Ectodermal cell (in vitro differentiated cells): ENCODE results near the gene KCNQ2. TPM values are rescaled to one million over a fixed set of nuclear protein-coding genes. Genes with fewer than 3 reads are reported as not detected.

Source experiments
- H3K27ac ChIP-seq: 2 replicates; pipeline ENCODE4 v1.7.0; 2013; ENCODE audit warnings: mild to moderate bottlenecking, low read depth, low read length; ENCODE audit not compliant: insufficient read depth, poor library complexity, severe bottlenecking
- H3K27me3 ChIP-seq: 2 replicates; pipeline ENCODE4 v1.7.0; 2013; ENCODE audit warnings: mild to moderate bottlenecking, low read length; ENCODE audit not compliant: insufficient read depth, control insufficient read depth, poor library complexity, severe bottlenecking
- H3K36me3 ChIP-seq: one replicate; pipeline ENCODE4 v1.7.0; 2013; ENCODE audit warnings: low read length; ENCODE audit not compliant: control insufficient read depth, insufficient read depth
- H3K4me1 ChIP-seq: one replicate; pipeline ENCODE4 v1.7.0; 2013; ENCODE audit warnings: low read length; ENCODE audit not compliant: control insufficient read depth, insufficient read depth
- H3K4me3 ChIP-seq: 2 replicates; pipeline ENCODE4 v1.7.0; 2013; ENCODE audit warnings: low read depth, low read length, control low read depth; ENCODE audit not compliant: insufficient read depth
- H3K9me3 ChIP-seq: 2 replicates; pipeline ENCODE4 v1.7.0; 2013; ENCODE audit warnings: mild to moderate bottlenecking, low read length, moderate library complexity; ENCODE audit not compliant: control insufficient read depth
- WGBS, 2 experiments: methylation state at CpG; one replicate each; pipeline ENCODE4 v1.1.7; 2013; ENCODE audit warnings: missing lambda C conversion rate in 2 of 2; 5-methylcytosine and 5-hydroxymethylcytosine counted together
- polyA plus RNA-seq, 4 experiments: library from polyadenylated mRNA; stranded (reverse); fragments of 50-300 nt; gene quantifications; one replicate each; pipeline ENCODE4 v1.2.3, GENCODE V29; 2013

Gene KCNQ2
- polyA plus RNA-seq (2013, experiment 1 of 4) = 66.7 TPM
- polyA plus RNA-seq (2013, experiment 2 of 4) = 72.6 TPM
- 62.1 TPM for polyA plus RNA-seq (2013, experiment 3 of 4)
- polyA plus RNA-seq (2013, experiment 4 of 4) = 73.5 TPM

DNA sequence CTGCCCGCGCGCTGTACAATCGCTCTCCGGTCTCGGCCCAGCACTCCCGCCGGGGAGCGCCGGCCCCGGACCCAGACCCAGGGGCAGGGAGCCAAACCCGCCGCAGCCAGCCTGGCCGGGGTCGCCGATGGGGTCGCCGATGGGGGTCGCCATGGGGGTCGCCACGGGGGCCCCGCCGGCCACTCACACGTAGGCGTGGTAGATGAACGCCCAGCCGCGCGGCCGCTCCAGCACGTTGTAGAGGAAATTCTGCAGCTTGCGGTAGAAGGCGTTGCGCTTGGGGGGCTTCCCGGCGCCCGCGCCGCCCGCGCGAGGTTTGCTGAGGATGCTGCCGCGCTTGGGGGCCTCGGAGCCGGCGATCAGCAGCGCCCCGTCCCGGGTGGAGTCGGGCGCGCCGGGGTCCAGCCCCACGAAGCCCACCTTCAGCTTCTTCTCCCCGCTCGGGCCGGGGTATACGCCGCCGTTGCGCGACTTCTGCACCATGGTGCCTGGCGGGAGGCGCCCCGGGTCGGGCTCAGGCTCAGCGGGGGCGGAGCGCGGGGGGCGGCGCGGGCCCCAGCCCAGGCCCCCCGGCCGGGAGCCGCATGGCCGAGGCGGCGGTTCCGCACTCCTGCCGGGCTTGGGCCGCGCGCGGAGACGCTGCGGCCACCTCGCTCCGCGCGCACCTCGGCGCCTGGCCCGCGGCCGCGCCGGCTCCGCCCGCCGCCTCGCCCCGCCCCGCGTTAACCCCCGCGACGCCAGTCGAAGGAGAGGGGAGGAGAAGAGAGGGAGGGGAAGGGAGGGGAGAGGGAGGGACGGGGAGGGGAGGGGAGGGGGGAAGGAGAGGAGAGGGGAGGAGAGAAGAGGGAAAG lies at the start of gene KCNQ2:
KCNQ2 (minus strand) TSS at position 675 of the 851 bp plus-strand sequence; CDS start at position 483, 192 bp downstream.
- WGBS, 2 experiments = 0 to 1% methylated on average over 104 to 107 of the region's 111 CpGs
- Histone ChIP-seq H3K9me3 (no peaks in the 10 kb centered on the region), H3K4me3 (peak within 1 kb of the TSS; percentile 71), H3K27me3 (peaks cover 44% of the 10 kb centered on the region), H3K4me1 (peaks cover 21% of the 10 kb centered on the region), H3K36me3 (no peaks in the 10 kb centered on the region), H3K27ac (no peak within 1 kb of the TSS)

GRCh38 chr20:63521602-63522001 lies 49.1 kb upstream of the KCNQ2 start:
- peak overlapping the region; percentile 76 for H3K4me3 ChIP-seq
- no peak overlapping the region for H3K27ac ChIP-seq
- peaks cover 24% of the 10 kb centered on the region for H3K27me3 ChIP-seq
- no peaks in the 10 kb centered on the region for H3K9me3 ChIP-seq
- 12% methylated on average over 20 of the region's 23 CpGs for WGBS, 2 experiments
- peaks cover 10% of the 10 kb centered on the region for H3K4me1 ChIP-seq
- H3K36me3 ChIP-seq = peaks cover 17% of the 10 kb centered on the region

GRCh38 chr20:63520934-63521601 lies 48.6 kb upstream of the KCNQ2 start:
- Histone ChIP-seq H3K4me1 (peaks cover 10% of the 10 kb centered on the region), H3K27ac (peak overlapping the region; percentile 96), H3K36me3 (peaks cover 17% of the 10 kb centered on the region), H3K27me3 (peaks cover 24% of the 10 kb centered on the region), H3K4me3 (peak overlapping the region; percentile 76), H3K9me3 (no peaks in the 10 kb centered on the region)
- WGBS, 2 experiments = 0 to 1% methylated on average over 68 of the region's 68 CpGs

DNA sequence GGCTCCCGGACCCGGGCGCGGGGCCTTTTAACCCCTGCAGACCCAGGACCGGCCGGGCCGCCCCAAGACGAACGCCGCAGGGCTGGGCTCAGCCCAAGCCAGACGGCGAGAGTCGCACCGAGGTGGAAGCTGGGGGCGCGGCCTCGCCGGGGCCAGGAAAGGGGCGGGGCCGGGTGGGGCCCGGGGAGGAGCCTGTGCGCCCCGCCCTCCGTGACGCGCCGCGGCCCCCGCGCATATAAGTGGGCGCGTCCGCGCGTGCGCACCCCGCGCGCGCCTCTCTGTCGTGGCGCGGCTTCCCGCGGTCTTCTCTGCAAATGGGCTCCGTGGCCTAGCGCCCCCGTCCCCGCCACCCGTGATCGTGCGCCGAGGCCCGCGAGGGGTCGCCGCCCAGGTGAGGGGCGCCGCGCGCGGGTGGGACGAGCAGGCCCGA lies 48.1 kb upstream of the KCNQ2 start, which contains the start of gene PPDPF:
PPDPF (plus strand) TSS at position 262 of the 430 bp plus-strand sequence. CDS start 544 bp downstream, outside the sequence.
- Histone ChIP-seq H3K27ac (peak within 1 kb of the TSS; percentile 96), H3K27me3 (peaks cover 24% of the 10 kb centered on the region), H3K4me3 (peak within 1 kb of the TSS; percentile 76), H3K9me3 (no peaks in the 10 kb centered on the region), H3K36me3 (peaks cover 17% of the 10 kb centered on the region), H3K4me1 (peaks cover 10% of the 10 kb centered on the region)
- 0% methylated on average over 64 of the region's 64 CpGs for WGBS, 2 experiments

DNA sequence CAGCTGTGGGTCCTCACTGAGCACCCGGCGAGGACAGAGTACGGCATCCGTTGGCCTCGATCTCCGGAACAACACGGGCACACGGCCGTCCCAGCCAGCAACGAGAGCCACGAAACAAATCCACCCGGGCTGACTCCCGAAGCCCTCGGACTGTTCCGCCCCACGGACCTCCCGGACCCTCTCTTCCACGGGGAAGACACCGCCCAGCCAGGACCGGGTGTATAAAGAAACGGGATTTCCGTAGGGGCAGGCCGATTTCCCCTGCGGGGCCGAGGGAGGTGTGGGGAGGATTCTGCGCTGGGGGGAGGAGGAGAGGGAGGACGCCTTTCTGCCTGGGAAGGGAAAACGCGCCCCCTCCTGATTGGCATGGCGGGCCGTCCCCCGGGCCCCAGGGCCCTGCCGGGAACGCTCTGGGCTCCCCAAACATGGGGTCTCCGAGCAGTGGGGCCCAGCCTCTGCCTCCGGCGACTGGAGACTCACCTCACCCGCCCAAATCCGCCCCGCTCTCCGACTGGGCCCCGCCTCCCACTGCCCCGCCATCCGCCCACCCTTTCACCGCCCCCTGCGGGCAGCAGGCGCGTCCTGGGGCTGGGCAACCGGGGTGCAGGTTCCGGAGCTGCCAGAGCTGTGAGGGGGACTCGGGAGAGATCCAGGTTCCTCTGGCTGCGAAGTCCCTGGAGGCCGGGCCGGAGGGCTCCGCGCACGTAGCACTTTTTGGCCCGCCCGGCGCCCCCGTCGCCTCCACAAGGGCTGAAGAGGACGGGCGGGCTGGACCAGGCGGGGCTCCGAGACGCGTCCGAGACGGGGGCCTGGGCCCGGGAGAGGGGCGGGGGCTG lies 47.4 kb upstream of the KCNQ2 start:
- Histone ChIP-seq H3K9me3 (no peaks in the 10 kb centered on the region), H3K36me3 (peaks cover 17% of the 10 kb centered on the region), H3K4me3 (peak overlapping the region; percentile 76), H3K4me1 (peaks cover 10% of the 10 kb centered on the region), H3K27ac (peak overlapping the region; percentile 96), H3K27me3 (peaks cover 24% of the 10 kb centered on the region)
- WGBS, 2 experiments = 8 to 9% methylated on average over 72 of the region's 72 CpGs

- Histone ChIP-seq H3K27me3 (peaks cover 24% of the 10 kb centered on the region), H3K36me3 (peaks cover 17% of the 10 kb centered on the region), H3K9me3 (no peaks in the 10 kb centered on the region), H3K4me3 (peak overlapping the region; percentile 76), H3K4me1 (peaks cover 10% of the 10 kb centered on the region), H3K27ac (no peak overlapping the region)
- WGBS, 2 experiments = 67 to 68% methylated on average over 32 of the region's 32 CpGs
These were observed 46.7 kb upstream of the KCNQ2 start for GRCh38 chr20:63518946-63519667.

DNA sequence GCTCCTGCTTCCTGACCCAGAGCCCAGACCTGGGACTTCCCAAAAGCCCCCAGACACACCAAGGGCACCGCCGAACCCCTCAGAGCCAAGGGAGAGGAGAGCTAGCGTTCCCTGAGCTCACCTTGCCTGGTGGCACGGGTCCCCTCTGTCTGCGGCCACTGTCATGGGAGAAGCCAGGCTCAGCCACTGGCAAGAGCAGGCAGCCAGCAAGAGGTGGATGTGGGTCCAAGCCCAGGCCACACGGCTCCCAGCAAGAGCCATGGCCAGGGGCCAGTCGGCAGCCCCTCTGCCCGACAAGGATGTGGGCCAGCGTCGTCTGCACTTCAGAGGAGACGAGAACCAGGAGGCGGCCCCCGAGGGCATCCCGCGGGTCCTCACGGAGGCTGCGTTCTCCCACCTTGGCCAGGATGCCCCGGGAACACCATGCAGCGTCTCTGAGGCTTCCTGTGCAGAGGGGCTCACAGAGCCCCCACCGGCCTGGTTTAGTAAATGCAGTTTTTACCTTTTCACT lies 46.0 kb upstream of the KCNQ2 start:
- H3K27ac ChIP-seq = no peak overlapping the region
- no peak overlapping the region for H3K4me3 ChIP-seq
- 69 to 74% methylated on average over 20 of the region's 20 CpGs for WGBS, 2 experiments
- H3K9me3 ChIP-seq = no peaks in the 10 kb centered on the region
- H3K27me3 ChIP-seq = peaks cover 24% of the 10 kb centered on the region
- H3K4me1 ChIP-seq = peaks cover 10% of the 10 kb centered on the region
- peaks cover 12% of the 10 kb centered on the region for H3K36me3 ChIP-seq

- H3K4me1 ChIP-seq = peaks cover 10% of the 10 kb centered on the region
- no peak overlapping the region for H3K27ac ChIP-seq
- H3K36me3 ChIP-seq = peaks cover 6% of the 10 kb centered on the region
- 88% methylated on average over 32 of the region's 32 CpGs for WGBS, 2 experiments
- H3K27me3 ChIP-seq = peaks cover 24% of the 10 kb centered on the region
- H3K9me3 ChIP-seq = no peaks in the 10 kb centered on the region
- H3K4me3 ChIP-seq = no peak overlapping the region
These were observed 45.2 kb upstream of the KCNQ2 start for GRCh38 chr20:63517376-63518309.
